ENCODE measurements around the gene CDH23. TPM values are rescaled to one million over a fixed set of nuclear protein-coding genes. Genes with fewer than 3 reads are reported as not detected.

The CDH23 gene
- total RNA-seq, 2 donors from 2014 or later: 3.9 to 4.4 TPM

GRCh38 chr10:71613877-71614276 lies 217.2 kb downstream of the CDH23 start:
- no peak overlapping the region for H3K4me3 ChIP-seq
- no peaks in the 10 kb centered on the region for H3K9me3 ChIP-seq
- H3K4me1 ChIP-seq: peaks cover 0 to 24% of the 10 kb centered on the region in 2 donors
- no peak for DNase-seq (ENCODE audit: low spot score)
- H3K27me3 ChIP-seq: peaks cover 0 to 3% of the 10 kb centered on the region in 2 donors
- H3K36me3 ChIP-seq: no peaks in the 10 kb centered on the region
- TF ChIP-seq CTCF (IDR thresholded peaks at IDR 0.05): no peak
- H3K27ac ChIP-seq: no peak overlapping the region

- H3K4me1 ChIP-seq: peaks cover 0 to 24% of the 10 kb centered on the region in 2 donors
- no peak for DNase-seq (ENCODE audit: low spot score)
- no peaks in the 10 kb centered on the region for H3K36me3 ChIP-seq
- TF ChIP-seq CTCF (IDR thresholded peaks at IDR 0.05): no peak
- no peak overlapping the region for H3K27ac ChIP-seq
- no peak overlapping the region for H3K4me3 ChIP-seq
- H3K27me3 ChIP-seq: peaks cover 0 to 3% of the 10 kb centered on the region in 2 donors
- no peaks in the 10 kb centered on the region for H3K9me3 ChIP-seq
Measured at GRCh38 chr10:71614946-71615345, 218.2 kb downstream of the CDH23 start.

- DNase-seq (ENCODE audit: low spot score): no peak
- H3K27me3 ChIP-seq: peaks cover 0 to 3% of the 10 kb centered on the region in 2 donors
- H3K4me1 ChIP-seq: peaks cover 0 to 24% of the 10 kb centered on the region in 2 donors
- no peaks in the 10 kb centered on the region for H3K36me3 ChIP-seq
- no peaks in the 10 kb centered on the region for H3K9me3 ChIP-seq
- no peak overlapping the region for H3K4me3 ChIP-seq
- TF ChIP-seq CTCF (IDR thresholded peaks at IDR 0.05): no peak
- H3K27ac ChIP-seq: no peak overlapping the region
Measured at GRCh38 chr10:71615538-71616329, 219.0 kb downstream of the CDH23 start.

- H3K27me3 ChIP-seq: no peaks in the 10 kb centered on the region
- H3K9me3 ChIP-seq: no peaks in the 10 kb centered on the region
- TF ChIP-seq CTCF (IDR thresholded peaks at IDR 0.05): no peak
- H3K36me3 ChIP-seq: no peaks in the 10 kb centered on the region
- DNase-seq (ENCODE audit: low spot score): no peak
- H3K27ac ChIP-seq: no peak overlapping the region
- peaks cover 0 to 32% of the 10 kb centered on the region in 2 donors for H3K4me1 ChIP-seq
- H3K4me3 ChIP-seq: no peak overlapping the region
Measured at GRCh38 chr10:71616817-71617654, 220.3 kb downstream of the CDH23 start.

- no peaks in the 10 kb centered on the region for H3K36me3 ChIP-seq
Measured at GRCh38 chr10:71618176-71618575, 221.5 kb downstream of the CDH23 start.

More at GRCh38 chr10:71618176-71618575, 221.5 kb downstream of the CDH23 start:
- no peak for TF ChIP-seq CTCF (IDR thresholded peaks at IDR 0.05)
- DNase-seq (ENCODE audit: low spot score): no peak
- no peak overlapping the region for H3K27ac ChIP-seq
- no peak overlapping the region for H3K4me3 ChIP-seq
- H3K4me1 ChIP-seq: peaks cover 0 to 34% of the 10 kb centered on the region in 2 donors
- no peaks in the 10 kb centered on the region for H3K27me3 ChIP-seq
- no peaks in the 10 kb centered on the region for H3K9me3 ChIP-seq

Data from right atrium auricular region (tissue), 2 donors.